BE2C (cell line): ENCODE measurements around the gene PCDH9.

Experiments used
- DNase-seq: peaks from one replicate; pipeline ENCODE4 v3.0.0-alpha.2; 2020
- H3K27me3 ChIP-seq: fragments of 250-450 bp; sonication (Bioruptor Pico); 2 replicates; pipeline ENCODE4 v1.5.1; 2020; ENCODE audit warnings: mild to moderate bottlenecking
- H3K36me3 ChIP-seq: fragments of 250-450 bp; sonication (Bioruptor Pico); 2 replicates; pipeline ENCODE4 v1.5.1; 2020; ENCODE audit warnings: mild to moderate bottlenecking
- H3K4me1 ChIP-seq: fragments of 250-450 bp; sonication (Bioruptor Pico); 2 replicates; pipeline ENCODE4 v1.5.1; 2020
- H3K4me3 ChIP-seq: 2 replicates; pipeline ENCODE4 v1.5.1; 2011; ENCODE audit warnings: low read depth, low read length
- H3K9me3 ChIP-seq: fragments of 250-450 bp; sonication (Bioruptor Pico); 2 replicates; pipeline ENCODE4 v1.5.1; 2020
- CTCF ChIP-seq: IDR thresholded peaks from 2 replicates; pipeline ENCODE4 v1.5.1; 2012; ENCODE audit warnings: mild to moderate bottlenecking, low read depth, low read length

Gene PCDH9

GRCh38 chr13:67128136-67128535, 102.0 kb downstream of the PCDH9 start:
- no peak for DNase-seq
- no peaks in the 10 kb centered on the region for H3K27me3 ChIP-seq
- no peak for TF ChIP-seq CTCF
- no peak overlapping the region for H3K4me3 ChIP-seq
- H3K4me1 ChIP-seq, result peaks cover 17% of the 10 kb centered on the region
- H3K9me3 ChIP-seq, result no peaks in the 10 kb centered on the region
- no peaks in the 10 kb centered on the region for H3K36me3 ChIP-seq

- Histone ChIP-seq H3K4me1 (peaks cover 13% of the 10 kb centered on the region), H3K36me3 (no peaks in the 10 kb centered on the region), H3K9me3 (no peaks in the 10 kb centered on the region), H3K27me3 (no peaks in the 10 kb centered on the region), H3K4me3 (no peak overlapping the region)
- TF ChIP-seq CTCF, result no peak
- DNase-seq, result no peak
Observed at GRCh38 chr13:67125681-67126080, 104.5 kb downstream of the PCDH9 start.

GRCh38 chr13:67123165-67123564, 107.0 kb downstream of the PCDH9 start:
- Histone ChIP-seq H3K27me3 (no peaks in the 10 kb centered on the region), H3K4me3 (no peak overlapping the region), H3K4me1 (peaks cover 13% of the 10 kb centered on the region), H3K9me3 (no peaks in the 10 kb centered on the region), H3K36me3 (no peaks in the 10 kb centered on the region)
- TF ChIP-seq CTCF, result no peak
- no peak for DNase-seq

GRCh38 chr13:67122251-67122650, 107.9 kb downstream of the PCDH9 start:
- DNase-seq, result no peak

GRCh38 chr13:67120872-67121531, 109.1 kb downstream of the PCDH9 start:
- Histone ChIP-seq H3K4me1 (no peaks in the 10 kb centered on the region), H3K36me3 (no peaks in the 10 kb centered on the region), H3K9me3 (no peaks in the 10 kb centered on the region), H3K4me3 (no peak overlapping the region), H3K27me3 (no peaks in the 10 kb centered on the region)
- no peak for TF ChIP-seq CTCF
- no peak for DNase-seq

More at GRCh38 chr13:67122251-67122650, 107.9 kb downstream of the PCDH9 start:
- Histone ChIP-seq H3K4me3 (no peak overlapping the region), H3K4me1 (peaks cover 6% of the 10 kb centered on the region), H3K27me3 (no peaks in the 10 kb centered on the region), H3K9me3 (no peaks in the 10 kb centered on the region), H3K36me3 (no peaks in the 10 kb centered on the region)
- TF ChIP-seq CTCF, result no peak

GRCh38 chr13:67119481-67119894, 110.6 kb downstream of the PCDH9 start:
- H3K36me3 ChIP-seq, result no peaks in the 10 kb centered on the region
- DNase-seq, result no peak
- H3K4me3 ChIP-seq, result no peak overlapping the region
- H3K9me3 ChIP-seq, result no peaks in the 10 kb centered on the region
- no peaks in the 10 kb centered on the region for H3K4me1 ChIP-seq
- H3K27me3 ChIP-seq, result no peaks in the 10 kb centered on the region
- no peak for TF ChIP-seq CTCF
